ENCODE results near the gene KRCC1.

- TF ChIP-seq CTCF (IDR thresholded peaks at IDR 0.05) (no peak), POLR2A (IDR thresholded peaks at IDR 0.05) (no peak), POLR2AphosphoS5 (IDR thresholded peaks at IDR 0.05) (no peak)
Observed at GRCh38 chr2:88074854-88075292, 19.3 kb upstream of the KRCC1 start.
